BE2C (cell line): Measurements from ENCODE around the gene ZNF385B.

Experiments
- DNase-seq: peaks from one replicate; pipeline ENCODE4 v3.0.0-alpha.2; 2020
- H3K27me3 ChIP-seq: fragments of 250-450 bp; sonication (Bioruptor Pico); 2 replicates; pipeline ENCODE4 v1.5.1; 2020; ENCODE audit warnings: mild to moderate bottlenecking
- H3K36me3 ChIP-seq: fragments of 250-450 bp; sonication (Bioruptor Pico); 2 replicates; pipeline ENCODE4 v1.5.1; 2020; ENCODE audit warnings: mild to moderate bottlenecking
- H3K4me1 ChIP-seq: fragments of 250-450 bp; sonication (Bioruptor Pico); 2 replicates; pipeline ENCODE4 v1.5.1; 2020
- H3K4me3 ChIP-seq: 2 replicates; pipeline ENCODE4 v1.5.1; 2011; ENCODE audit warnings: low read depth, low read length
- H3K9me3 ChIP-seq: fragments of 250-450 bp; sonication (Bioruptor Pico); 2 replicates; pipeline ENCODE4 v1.5.1; 2020
- TF ChIP-seq, protein P1 (sequence below): IDR thresholded peaks from 2 replicates; pipeline ENCODE4 v1.5.1; 2012; ENCODE audit warnings: mild to moderate bottlenecking, low read depth, low read length

ZNF385B gene

GRCh38 chr2:179454443-179455171 is 406.8 kb downstream of the ZNF385B start:
- TF ChIP-seq, protein P1, sequence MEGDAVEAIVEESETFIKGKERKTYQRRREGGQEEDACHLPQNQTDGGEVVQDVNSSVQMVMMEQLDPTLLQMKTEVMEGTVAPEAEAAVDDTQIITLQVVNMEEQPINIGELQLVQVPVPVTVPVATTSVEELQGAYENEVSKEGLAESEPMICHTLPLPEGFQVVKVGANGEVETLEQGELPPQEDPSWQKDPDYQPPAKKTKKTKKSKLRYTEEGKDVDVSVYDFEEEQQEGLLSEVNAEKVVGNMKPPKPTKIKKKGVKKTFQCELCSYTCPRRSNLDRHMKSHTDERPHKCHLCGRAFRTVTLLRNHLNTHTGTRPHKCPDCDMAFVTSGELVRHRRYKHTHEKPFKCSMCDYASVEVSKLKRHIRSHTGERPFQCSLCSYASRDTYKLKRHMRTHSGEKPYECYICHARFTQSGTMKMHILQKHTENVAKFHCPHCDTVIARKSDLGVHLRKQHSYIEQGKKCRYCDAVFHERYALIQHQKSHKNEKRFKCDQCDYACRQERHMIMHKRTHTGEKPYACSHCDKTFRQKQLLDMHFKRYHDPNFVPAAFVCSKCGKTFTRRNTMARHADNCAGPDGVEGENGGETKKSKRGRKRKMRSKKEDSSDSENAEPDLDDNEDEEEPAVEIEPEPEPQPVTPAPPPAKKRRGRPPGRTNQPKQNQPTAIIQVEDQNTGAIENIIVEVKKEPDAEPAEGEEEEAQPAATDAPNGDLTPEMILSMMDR, result no peak
- no peaks in the 10 kb centered on the region for H3K9me3 ChIP-seq
- no peak for DNase-seq
- H3K27me3 ChIP-seq, result no peaks in the 10 kb centered on the region
- no peaks in the 10 kb centered on the region for H3K36me3 ChIP-seq
- no peaks in the 10 kb centered on the region for H3K4me1 ChIP-seq
- H3K4me3 ChIP-seq, result no peak overlapping the region

DNA sequence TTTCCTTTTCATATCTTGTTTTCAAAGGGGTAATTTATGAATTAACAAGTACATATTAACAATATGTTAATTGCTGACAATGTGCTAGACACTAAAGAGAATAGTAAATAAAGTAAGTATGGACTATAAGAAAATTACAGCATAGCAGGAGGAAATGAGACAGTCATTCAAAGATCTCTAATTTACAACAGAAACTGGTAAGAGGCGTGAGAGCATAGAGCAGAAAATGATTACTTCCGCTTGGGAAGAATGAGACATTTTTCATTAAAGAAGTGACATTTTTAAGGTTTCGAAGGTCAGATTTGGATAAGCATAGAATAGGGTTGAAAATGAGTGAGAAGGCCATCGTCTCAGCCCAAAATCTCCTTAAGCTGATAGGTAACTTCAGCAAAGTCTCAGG is 412.4 kb downstream of the ZNF385B start:
- Histone ChIP-seq H3K4me1 (no peaks in the 10 kb centered on the region), H3K4me3 (no peak overlapping the region), H3K36me3 (no peaks in the 10 kb centered on the region), H3K27me3 (no peaks in the 10 kb centered on the region), H3K9me3 (no peaks in the 10 kb centered on the region)
- TF ChIP-seq, protein P1, result no peak
- DNase-seq, result no peak

- Histone ChIP-seq H3K4me3 (no peak overlapping the region), H3K9me3 (no peaks in the 10 kb centered on the region), H3K27me3 (no peaks in the 10 kb centered on the region), H3K36me3 (no peaks in the 10 kb centered on the region), H3K4me1 (no peaks in the 10 kb centered on the region)
- TF ChIP-seq, protein P1, result no peak
- DNase-seq, result no peak
These were observed 413.5 kb downstream of the ZNF385B start for GRCh38 chr2:179447839-179448447.

DNA sequence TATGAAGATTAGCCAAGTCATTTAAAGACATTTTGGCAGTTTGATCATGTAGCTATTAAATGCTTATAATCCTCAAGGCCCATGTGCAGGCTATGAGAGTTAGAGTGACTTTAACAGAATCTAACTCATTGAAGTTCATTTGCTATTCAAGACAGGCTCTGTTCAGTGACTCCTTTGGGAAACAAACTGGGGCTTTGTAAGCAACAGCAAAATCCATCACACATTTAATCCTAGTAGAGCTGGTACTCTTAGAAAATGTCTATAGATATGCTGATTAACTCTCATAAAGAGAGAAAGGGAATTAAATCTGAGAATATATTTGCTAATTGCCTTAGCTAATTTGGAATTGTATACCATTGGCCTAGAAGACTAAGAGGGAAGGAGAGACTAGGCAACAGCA is 414.0 kb downstream of the ZNF385B start:
- TF ChIP-seq, protein P1, result no peak
- H3K36me3 ChIP-seq, result no peaks in the 10 kb centered on the region
- no peak for DNase-seq
- H3K4me1 ChIP-seq, result no peaks in the 10 kb centered on the region
- H3K9me3 ChIP-seq, result no peaks in the 10 kb centered on the region
- no peaks in the 10 kb centered on the region for H3K27me3 ChIP-seq
- H3K4me3 ChIP-seq, result no peak overlapping the region

- H3K27me3 ChIP-seq, result no peaks in the 10 kb centered on the region
- H3K36me3 ChIP-seq, result no peaks in the 10 kb centered on the region
- TF ChIP-seq, protein P1, result no peak
- no peak for DNase-seq
- no peaks in the 10 kb centered on the region for H3K4me1 ChIP-seq
- no peaks in the 10 kb centered on the region for H3K9me3 ChIP-seq
- no peak overlapping the region for H3K4me3 ChIP-seq
These were observed 414.8 kb downstream of the ZNF385B start for GRCh38 chr2:179446476-179447141.

DNA sequence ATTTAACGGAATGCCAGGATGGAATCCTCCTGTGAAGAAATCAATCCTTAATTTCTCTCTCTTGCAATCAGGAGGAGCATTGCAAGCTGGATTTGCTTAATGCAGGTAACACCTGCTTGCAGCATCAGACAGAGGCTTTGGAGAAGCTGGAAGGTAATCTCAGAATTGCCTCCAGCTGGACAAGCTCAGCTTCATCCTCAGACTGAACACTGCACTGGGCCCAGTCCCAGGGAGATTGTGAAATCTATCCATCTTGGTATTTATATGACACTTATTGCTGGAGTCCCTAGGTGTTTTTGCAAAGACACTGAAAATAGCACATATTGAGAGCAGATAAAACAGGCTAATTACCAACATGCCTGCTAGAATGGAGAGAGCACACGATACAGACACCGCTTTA is 417.4 kb downstream of the ZNF385B start:
- no peaks in the 10 kb centered on the region for H3K9me3 ChIP-seq
- TF ChIP-seq, protein P1, result no peak
- no peaks in the 10 kb centered on the region for H3K36me3 ChIP-seq
- DNase-seq, result no peak
- H3K4me3 ChIP-seq, result no peak overlapping the region
- H3K4me1 ChIP-seq, result no peaks in the 10 kb centered on the region
- no peaks in the 10 kb centered on the region for H3K27me3 ChIP-seq
